HG03039 (cell line): Measurements from ENCODE around the gene KRT6B.
"Not testable (repeated sequence)": the region's sequence is repeated elsewhere in the genome, so short reads cannot be mapped to it uniquely, and the experiment has no call there.

Source experiments
- ATAC-seq: cut with Tn5 transposase; IDR thresholded peaks from one replicate; pipeline ENCODE4 v1.9.1; 2021; ENCODE audit warnings: mild to moderate bottlenecking, moderate library complexity; ENCODE audit not compliant: unreplicated experiment

KRT6B gene

DNA sequence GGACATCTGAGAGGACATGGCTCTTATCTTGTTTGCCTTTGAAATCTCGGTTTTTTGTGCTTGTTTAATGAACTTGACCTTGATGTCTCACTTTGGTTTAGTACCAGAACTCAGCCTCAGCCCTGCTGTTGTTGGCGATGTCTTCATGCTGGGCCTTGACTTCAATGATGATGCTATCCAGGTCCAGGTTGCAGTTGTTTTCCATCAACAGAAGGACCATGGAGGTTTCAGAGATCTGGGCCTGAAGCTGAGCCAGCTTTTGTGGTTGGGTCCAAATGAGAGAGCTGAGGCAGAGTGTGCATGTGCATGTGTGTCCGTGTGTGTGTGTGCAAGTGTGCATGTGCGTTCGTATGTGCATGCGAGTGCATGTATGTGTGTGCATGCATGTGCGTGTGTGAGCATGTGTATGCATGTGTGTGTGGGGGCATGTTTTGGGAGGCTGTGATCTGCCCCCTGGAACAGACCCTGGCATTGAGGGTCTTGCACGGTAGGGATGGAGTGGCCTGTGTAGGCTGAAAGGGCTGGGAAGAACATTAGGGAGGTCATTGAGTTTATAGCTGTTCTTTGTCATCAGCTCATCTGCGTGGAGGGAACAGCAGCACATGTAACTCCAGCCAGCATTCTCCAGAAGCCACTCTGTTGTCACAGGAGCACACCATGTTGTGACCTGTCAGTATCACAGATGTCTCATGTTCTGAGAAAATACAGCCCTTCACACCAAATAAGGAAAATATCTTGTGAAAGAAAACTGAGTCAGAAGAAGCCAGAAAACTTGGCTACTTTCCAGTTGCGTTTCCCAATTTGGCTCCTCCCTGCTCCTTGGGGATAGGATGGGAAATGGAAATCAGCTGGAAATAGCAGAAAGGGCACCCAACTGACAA lies 35.8 kb downstream of the KRT6B start:
- ATAC-seq = no peak

DNA sequence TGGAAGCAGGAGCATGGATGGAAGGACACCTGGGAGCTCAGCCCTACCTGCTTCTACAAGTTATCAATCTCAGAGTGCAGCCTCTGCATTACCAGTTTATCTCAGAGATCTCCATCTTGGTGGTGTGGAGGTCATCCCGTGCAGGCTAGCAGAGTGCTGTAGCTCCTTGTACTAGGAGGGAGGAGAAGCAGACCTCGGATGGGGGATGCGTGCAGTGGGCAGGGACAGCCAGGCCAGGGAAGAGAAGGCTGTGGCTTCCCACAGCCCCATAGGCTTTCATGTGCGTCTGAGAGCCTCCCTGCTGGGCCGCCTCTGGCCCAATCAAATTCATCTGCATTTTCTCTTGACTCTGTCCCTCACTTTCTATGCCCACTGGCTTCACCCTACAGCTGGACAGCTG lies 37.0 kb downstream of the KRT6B start:
- no peak for ATAC-seq

DNA sequence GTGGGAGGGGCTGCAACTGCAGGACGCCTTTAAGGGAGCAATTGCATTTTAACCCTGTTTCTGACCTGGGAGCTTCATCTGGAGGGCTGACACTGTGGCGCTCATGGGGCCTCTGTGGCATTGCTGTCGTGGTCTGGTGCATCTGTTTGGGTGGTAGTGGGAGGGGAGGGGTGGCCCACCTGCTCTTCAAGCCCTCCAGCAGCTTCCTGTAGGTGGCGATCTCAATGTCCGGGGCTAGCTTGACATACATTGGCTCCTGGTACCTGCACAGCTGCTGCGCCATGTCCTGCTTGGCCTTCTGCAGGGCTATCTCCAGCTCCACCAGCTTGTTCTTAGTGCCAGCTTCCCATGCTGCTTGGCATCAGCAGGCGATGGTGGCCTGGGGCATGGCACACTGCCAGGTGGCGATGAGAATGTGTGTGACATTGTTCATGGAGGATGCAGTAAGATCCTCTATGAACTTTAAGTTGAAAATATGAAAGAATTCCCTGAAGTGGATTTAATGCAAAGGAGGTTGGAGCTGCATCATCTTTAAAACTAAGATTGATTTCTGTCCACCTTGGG lies 38.1 kb downstream of the KRT6B start:
- ATAC-seq = no peak

DNA sequence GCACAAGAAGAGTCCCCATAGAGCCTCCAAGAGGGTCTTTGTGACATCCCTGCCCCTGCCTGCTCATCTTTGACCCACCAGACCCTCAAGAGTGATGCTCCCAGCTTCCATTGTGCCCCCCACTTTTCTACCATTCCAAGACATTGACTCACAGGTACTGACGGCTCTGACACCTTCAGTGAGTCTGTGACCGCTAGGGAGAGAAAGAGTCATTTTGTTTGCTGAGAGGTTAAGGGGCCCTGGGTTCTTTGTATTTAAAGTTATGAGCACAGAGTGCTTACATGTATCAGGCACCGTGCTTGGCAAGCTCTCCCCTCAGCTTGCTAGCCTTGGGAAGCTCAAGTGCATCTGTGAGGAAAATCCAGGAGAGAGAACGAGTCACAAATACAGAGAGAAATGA lies 38.7 kb downstream of the KRT6B start:
- no peak for ATAC-seq

DNA sequence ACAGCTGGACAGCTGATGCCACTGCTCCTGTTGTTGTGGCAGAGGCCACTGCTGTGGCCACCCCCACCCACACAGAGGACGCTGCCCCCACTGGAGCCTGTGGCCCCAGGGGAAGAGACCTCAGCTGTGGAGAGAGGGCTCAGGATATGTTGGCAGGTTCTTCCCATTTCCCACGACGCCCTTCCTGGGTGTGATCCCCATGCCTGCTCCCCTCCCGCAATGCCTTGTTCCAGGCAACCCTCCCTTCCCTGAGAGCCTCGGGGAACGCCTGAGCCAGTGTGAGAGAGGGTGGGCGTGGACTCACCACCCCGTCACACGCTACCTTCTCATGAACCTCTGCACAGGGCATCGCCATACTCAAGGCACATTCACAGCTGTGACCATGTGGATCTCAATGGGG lies 40.1 kb downstream of the KRT6B start:
- no peak for ATAC-seq

DNA sequence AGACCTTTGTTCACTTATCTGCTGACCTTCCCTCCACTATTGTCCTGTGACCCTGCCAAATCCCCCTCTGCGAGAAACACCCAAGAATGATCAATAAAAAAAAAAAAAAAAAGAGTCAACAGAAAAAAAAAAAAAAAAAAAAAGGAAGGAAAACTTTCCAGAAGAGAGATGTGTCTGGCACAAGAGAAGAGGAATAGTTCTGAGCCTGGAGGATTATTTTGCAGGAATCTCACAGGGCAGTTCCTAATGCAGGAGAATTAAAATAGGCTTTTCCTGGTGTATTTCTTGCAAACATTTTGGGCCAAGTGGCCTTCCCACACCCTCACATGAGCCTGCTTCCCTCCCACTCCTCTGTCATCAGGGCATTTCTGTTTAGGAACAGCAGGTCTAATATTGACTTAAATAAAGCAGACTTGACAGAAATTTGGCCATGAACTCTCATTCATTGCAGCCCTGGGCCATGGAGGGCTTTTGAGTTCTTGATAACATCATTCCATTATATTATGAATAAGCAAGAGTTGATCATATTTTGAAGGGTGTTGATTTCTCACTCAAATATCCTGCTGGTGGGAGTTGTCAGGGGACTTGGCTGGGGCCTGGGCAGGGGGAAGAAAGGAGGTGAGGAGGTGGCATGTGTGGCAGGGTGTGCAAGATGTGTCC lies 41.2 kb downstream of the KRT6B start:
- ATAC-seq = not testable (repeated sequence)

DNA sequence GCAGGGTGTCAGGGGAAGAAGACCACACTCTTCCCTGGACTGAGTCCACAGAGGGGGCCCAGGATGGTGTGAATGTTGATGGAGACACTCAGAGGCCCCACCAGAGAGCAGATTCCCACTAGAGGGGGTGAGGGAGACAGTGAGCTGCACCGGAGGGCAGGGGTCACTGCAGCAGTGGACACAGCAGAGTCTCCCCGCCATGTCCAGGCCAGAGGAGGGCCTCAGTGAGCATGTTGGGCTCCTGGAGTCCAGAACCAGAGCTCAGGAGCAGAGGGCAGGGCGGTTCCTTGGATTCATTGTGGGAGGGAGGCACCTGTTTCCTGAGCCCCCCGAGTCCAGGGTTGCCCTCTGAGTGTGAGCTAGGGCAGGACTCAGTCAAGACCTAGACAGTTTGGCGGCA lies 44.0 kb downstream of the KRT6B start:
- no peak for ATAC-seq

DNA sequence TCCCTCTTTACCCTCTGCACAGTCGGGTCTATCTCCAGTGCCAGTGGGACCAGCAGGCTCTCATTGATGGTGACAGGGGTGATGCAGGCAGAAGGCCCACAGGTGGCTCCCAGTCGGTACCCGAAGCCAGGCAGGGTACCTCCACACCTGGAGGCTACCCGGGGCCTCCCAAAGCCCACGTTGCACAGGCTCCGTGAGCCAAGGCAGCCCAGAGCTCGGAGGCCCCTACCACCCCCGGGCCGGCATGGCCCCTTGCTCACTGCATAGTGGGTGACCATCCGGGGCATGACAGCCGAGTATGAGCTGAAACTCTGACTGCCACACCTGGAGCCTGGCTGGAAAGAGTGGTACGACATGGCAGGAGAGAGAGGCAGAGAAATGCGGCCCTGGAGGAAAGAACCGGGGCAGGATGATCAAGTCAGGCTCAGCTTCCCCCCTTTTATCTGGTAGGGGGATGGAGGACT lies 46.0 kb downstream of the KRT6B start, which contains the start of gene KRT82:
KRT82 (minus strand) TSS at position 414 of the 464 bp plus-strand sequence; CDS start at position 356, 58 bp downstream.
- ATAC-seq = no peak

DNA sequence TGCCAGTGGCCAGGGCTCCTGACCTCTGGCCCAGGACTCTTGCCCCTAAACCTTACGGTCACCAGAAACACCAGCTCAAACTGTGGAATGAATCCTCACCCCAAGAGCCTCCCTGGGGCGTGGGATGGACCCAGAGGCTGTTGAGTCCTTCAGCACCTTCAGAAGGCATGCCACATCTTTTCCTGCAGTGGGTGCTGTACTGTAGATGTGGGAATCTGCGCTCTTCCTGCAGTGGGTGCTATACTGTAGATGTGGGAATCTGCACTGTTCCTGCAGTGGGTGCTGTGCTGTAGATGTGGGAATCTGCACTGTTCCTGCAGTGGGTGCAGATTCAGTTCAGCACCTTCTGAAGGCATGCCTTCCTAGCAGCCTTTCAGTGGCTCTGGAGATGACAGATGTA lies 47.0 kb downstream of the KRT6B start:
- no peak for ATAC-seq

DNA sequence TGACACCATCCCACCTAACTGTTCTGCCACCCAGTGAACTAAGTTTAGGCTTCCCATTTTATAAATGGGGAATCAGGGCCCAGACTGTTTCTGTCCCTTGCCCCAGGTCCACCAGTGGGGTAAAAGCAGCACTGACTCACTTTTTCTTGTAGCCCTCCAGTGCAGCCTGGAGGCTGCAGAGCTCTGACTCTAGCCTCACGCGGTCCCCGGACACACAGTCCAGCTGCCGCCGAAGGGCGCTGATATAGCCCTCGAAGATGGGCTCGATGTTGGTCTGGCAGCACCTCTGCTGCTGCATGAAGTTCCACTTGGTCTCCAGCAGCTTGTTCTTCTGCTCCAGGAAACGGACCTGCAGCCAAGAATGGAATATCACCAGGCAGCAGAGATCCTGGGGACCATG lies 48.4 kb downstream of the KRT6B start:
- no peak for ATAC-seq

DNA sequence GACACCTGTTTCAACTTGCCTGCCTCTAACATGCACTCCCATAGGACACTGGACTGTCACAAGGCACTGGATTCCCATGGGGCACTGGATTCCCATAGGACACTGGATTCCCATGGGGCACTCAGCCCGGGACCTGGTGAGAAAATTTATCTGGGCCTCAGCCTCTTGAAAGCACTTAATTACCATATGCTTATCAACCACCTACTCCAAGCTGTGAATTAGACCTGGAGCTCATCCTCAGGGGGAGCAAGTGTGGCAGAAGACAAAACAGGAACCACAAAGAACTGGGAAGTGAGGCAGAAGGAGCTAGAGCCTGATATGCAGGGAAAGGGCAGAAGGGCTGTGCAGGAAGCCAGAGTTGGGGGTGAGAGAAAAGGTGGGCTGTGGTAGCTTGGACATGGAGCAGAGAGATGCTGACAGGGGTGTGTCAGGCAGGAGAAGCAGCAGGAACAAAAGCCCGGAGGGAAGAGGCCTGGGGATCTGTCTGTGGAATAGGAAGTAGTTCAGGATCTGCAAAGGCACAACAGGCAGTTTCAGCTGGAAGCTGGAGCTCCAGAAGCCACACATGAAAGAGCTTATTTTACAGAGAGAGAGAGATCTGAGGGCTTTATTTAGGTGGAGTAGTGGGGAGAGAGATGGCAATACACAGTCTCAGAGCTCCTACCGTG lies 48.9 kb downstream of the KRT6B start:
- ATAC-seq = no peak

DNA sequence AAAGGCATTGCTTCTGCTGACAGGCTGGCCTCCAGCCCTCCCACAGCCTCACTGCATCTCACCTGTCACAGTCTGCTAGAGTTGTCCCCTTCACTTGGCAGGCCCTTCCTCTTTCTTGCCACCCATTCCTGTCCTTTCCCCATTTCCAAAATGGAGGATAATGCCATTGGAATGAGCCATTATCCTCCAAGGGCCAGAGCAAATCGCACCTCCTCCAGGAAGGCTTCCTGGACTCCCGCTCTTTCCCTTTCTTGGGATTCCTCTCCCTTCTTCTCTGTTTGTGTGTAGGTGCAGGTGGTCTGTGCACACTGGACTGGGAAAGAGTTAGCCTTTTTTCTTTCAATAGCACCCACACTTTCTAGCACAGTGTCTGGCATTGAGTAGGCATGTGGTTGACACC lies 49.6 kb downstream of the KRT6B start:
- ATAC-seq = no peak

DNA sequence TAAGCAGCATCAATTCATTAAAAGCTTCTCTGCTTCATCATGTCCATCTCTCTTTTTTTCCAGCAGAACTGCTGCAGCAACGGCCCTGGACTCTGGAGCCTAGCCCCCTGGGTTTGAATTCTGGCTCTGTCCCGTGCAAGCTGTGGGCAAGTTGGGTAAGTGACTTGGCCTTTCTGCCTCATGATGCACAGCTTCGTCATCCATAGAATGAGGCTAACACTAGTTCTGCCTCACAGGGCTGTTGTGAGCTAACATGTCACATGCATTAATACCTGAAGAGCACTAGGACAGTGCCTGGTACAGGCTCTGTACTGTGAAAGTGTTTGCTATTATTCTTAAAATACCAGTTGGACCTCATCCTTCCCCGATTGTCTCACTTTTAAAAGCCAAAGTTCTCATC lies 50.0 kb downstream of the KRT6B start:
- ATAC-seq = no peak

DNA sequence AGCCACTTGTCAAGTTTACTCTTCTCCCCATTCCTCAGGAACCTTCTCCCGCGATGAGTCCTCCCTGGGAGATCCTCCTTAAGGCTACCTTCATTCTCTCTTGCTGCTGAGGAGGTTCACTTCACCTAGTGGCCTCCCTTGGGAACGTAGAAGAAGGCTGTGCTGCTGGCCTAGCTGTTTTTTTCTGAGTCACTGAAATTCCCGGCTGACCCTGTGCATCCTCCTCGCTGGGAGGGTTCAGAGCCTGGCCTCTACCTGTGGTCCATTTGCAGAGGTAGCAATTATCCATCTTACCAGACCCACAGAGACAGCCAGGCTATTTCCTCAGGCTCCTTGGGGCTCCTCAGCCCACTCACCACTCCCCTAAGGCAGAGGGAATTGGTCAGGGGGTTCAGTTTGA lies 50.4 kb downstream of the KRT6B start:
- no peak for ATAC-seq

DNA sequence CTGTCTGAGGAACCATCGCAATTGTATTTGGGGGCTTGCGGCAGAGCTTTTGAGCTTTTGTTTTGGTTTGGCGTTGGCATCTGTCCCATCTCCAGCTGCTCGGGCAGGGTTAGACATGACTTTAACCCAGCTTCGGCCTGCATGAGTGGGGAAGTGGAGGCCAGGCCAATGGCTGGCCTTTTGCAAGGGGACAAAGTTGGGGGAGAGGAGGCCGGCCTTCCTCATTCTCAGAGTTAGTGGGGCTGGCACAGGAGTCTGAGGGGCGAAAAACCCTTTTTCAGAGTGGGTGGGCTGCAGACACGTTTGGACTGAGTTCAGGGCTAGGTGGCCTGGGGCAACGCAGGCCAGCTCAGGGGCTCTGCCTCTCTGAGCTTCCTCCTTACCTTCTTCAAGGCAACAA lies 51.0 kb downstream of the KRT6B start:
- no peak for ATAC-seq

DNA sequence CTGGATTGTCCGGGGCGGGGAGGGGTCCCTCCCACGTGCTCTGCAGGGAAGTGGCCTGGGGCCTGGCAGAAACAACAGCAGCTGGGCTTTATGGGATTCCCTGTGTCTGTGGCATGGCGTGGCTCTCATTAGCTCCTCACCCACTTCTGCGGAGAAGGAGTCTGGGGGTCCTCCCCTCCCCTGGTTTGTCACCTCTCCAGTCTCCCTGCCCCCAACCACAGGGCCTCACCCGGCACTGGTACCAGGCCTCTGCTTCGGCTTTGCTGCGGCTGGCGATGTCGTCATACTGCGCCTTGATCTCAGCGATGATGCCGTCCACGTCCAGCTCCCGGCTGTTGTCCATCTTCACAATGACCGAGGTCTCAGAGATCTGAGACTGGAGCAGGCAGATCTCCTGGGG lies 52.2 kb downstream of the KRT6B start:
- no peak for ATAC-seq

DNA sequence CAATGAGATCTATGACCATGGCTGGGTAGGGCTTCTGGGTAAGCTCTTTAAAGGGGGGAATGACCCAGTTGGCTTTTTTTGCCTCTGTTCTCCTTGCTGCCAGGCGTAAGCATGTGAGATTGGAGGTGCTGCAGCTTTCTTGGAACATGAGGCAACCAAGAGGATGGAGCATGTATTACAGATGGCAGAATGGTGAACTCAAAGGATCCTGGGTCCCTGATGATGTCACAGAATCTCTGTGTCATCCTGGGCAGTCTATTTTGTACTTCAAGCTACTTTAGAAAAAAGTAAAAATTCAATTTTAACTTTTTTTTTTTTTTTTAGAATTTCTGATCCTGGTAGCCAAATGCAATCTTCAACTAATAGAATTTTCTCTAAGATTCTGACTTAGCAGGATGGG lies 53.8 kb downstream of the KRT6B start:
- ATAC-seq = no peak

DNA sequence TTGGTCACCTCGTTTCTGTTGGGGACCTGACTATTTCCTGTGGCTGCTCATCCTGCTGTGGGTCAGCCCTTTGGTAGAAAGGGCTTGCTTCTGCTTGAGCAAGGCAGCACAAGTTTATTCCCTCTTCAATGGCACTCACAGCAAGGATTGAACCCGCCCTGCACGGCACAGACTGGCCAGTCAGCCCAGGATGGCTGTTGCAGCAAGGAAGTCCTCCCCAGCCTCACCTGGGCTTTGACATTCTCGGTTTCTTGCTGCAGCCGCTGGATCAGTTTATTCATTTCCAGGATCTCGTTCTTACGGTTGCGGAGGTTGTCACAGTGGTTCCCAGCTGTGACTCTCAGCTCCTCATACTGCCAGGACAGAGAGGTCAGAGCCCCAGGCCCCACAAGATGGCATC lies 55.3 kb downstream of the KRT6B start:
- ATAC-seq = no peak
